ENCODE results near the gene OLFML2A.
"Not testable (repeated sequence)": the region's sequence is repeated elsewhere in the genome, so short reads cannot be mapped to it uniquely, and the experiment has no call there.

The OLFML2A gene

GRCh38 chr9:124761710-124762109 is 15.2 kb upstream of the OLFML2A start:
- no peak for DNase-seq

- no peak for DNase-seq
Observed at GRCh38 chr9:124762633-124763032, 14.3 kb upstream of the OLFML2A start.

GRCh38 chr9:124764774-124765438 is 12.0 kb upstream of the OLFML2A start:
- DNase-seq = no peak

GRCh38 chr9:124765439-124765835 is 11.5 kb upstream of the OLFML2A start:
- DNase-seq = no peak

GRCh38 chr9:124766326-124766725 is 10.6 kb upstream of the OLFML2A start:
- DNase-seq = no peak

- no peak for DNase-seq
Observed at GRCh38 chr9:124766815-124767554, 9.9 kb upstream of the OLFML2A start.

GRCh38 chr9:124767821-124768220 is 9.1 kb upstream of the OLFML2A start:
- DNase-seq = no peak

GRCh38 chr9:124768334-124768733 is 8.6 kb upstream of the OLFML2A start:
- no peak for DNase-seq

GRCh38 chr9:124768750-124769548 is 8.0 kb upstream of the OLFML2A start:
- DNase-seq = no peak

- peak in 1 of 2 donors; percentile 31 for DNase-seq
Observed at GRCh38 chr9:124769549-124770358, 7.2 kb upstream of the OLFML2A start.

- DNase-seq = peak in 1 of 2 donors; percentile 19
Observed at GRCh38 chr9:124770359-124771020, 6.4 kb upstream of the OLFML2A start.

- peak; percentile 96 to 97 for DNase-seq
Observed at GRCh38 chr9:124771021-124771866, 5.7 kb upstream of the OLFML2A start, which contains the start of gene NR6A1. NR6A1 (minus strand) TSS chr9:124771311.

- DNase-seq = peak; percentile 52 to 55
Observed at GRCh38 chr9:124771867-124772679, 4.9 kb upstream of the OLFML2A start.

- not testable (repeated sequence) for DNase-seq
Observed at GRCh38 chr9:124772877-124773276, 4.1 kb upstream of the OLFML2A start.

- no peak for DNase-seq
Observed at GRCh38 chr9:124773473-124774128, 3.3 kb upstream of the OLFML2A start.

- DNase-seq = peak; percentile 91 to 92
Observed at GRCh38 chr9:124774129-124774978, 2.6 kb upstream of the OLFML2A start.

- no peak for DNase-seq
Observed at GRCh38 chr9:124776618-124776953, 347 bp upstream of the OLFML2A start.

GRCh38 chr9:124778575-124779367 is 1.8 kb downstream of the OLFML2A start:
- peak in 1 of 2 donors; percentile 10 for DNase-seq

Measured in stimulated activated CD4-positive, alpha-beta T cell treated with anti-CD3 and anti-CD28 coated beads, Interleukin-2, amount 100 ng/mL, for 24 hours (primary cell).